ENCODE data around the gene DNER.

The DNER gene

DNA sequence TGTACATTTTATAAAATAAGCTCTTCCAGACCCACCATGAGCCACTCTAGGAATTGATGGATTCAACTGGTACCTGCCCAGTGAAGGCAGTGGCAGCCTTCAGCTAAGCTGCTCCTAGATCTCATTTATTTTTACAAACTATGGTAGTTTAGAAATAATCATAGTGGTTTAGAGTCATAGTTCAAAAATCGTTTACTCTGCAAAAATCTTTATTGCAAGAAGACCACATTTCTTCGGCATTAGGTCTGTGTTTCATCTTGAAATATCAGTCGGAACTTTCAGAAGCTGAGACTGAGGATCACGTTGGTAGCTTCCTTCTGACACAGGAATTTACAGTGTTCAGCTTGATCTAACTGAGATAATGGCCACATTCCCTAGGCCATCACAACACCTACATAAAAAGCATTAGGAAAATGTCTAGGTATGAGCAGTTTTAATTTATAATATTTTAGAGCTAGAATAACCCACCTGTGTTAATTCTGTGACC lies 237.0 kb downstream of the DNER start:
- no peak for DNase-seq

- DNase-seq, result no peak
Measured at GRCh38 chr2:229475778-229476177, 238.6 kb downstream of the DNER start.

DNA sequence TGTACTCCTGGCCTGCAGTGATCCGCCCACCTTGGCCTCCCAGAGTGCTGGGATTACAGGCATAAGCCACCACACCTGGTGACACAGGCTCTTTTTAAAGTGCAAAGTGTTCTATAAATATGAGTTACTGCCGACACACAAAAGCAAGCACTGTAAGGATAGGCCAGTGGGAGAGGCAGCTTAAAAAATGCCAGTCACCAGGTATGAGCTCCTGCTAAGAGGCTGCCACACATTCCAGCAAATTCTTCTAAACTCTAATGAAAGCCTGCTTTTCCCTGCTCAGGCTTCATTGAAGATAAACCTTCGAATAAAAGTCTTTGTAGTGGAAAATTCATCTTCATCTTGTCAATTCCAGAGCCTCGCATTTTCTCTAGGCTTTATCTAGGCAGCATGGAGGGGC lies 240.2 kb downstream of the DNER start:
- DNase-seq, result no peak

- DNase-seq, result no peak
Measured at GRCh38 chr2:229470781-229471180, 243.6 kb downstream of the DNER start.

- DNase-seq, result no peak
Measured at GRCh38 chr2:229467783-229468182, 246.6 kb downstream of the DNER start.

DNA sequence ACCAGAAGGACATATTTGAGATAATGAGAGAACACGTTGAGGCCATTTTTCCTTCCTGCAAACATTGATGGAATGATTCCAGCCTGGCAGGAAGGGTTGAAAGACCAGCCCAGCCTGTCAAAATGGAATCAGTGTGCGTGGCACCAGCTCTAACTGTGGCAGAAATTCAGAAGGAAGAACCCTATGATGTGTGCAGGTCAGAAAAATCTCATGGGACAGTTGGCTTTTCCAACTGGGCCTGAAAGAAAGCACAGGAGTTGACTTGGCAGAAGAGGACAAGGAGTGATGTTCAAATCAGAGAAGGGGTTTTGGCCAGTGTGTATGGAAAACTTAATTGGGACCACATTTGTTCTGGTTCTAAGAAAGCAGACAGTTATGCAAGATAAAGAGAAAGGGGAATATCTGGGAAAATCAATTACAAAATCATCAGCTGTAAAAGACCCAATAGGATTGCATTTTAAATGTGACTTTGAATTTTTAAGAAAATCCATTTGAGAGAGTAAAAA lies 250.5 kb downstream of the DNER start:
- DNase-seq, result no peak

GRCh38 chr2:229462112-229462511 lies 252.2 kb downstream of the DNER start:
- DNase-seq, result no peak

DNA sequence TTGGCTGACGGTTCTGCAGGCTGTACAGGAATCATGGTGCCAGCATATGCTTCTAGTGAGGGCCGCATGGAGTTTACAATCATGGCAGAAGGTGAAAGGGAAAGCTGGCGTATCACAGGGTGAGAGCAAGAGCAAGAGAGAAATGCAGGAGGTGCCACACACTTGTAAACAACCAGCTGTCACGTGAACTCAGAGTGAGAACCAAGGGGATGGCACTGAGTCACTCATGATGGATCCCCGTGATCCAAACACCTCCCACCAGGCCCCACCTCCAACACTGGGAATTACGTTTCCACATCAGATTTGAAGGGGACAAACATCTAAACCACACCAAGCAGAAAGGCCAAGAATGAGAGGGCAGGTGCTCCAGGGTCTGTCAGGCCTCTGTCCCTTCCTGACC lies 258.3 kb downstream of the DNER start:
- DNase-seq, result no peak

DNA sequence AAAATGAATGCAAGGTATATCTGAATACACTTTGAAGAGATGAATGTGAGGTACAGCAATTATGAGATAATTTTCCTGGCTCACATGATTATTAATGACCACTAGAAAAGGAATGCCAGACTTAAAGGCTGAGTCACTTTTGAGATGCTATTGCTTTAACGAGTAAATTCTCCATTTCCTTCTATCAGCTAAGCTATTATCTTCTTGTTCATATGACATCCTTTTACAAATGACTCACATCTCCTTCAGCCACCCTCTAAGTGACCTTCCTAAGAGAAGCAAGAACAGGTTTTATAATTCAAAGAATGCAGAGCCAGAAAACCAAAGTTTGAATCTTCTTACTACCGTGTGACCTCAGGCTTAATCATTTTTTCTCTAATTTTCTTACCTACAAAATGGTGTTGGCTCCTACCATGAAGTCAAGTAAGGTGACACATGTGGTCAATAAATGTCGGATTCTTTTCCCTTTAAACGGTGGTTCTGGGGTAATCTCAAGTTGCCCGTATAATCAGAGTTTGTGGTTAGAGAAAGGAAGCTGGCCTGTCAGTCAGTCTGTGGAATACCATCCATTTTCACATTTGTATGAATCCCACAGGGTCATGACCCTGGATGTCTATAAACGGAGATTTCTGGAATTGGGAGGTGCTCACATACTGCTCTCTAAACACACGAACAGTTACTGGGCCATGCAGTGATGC lies 259.3 kb downstream of the DNER start:
- no peak for DNase-seq

DNA sequence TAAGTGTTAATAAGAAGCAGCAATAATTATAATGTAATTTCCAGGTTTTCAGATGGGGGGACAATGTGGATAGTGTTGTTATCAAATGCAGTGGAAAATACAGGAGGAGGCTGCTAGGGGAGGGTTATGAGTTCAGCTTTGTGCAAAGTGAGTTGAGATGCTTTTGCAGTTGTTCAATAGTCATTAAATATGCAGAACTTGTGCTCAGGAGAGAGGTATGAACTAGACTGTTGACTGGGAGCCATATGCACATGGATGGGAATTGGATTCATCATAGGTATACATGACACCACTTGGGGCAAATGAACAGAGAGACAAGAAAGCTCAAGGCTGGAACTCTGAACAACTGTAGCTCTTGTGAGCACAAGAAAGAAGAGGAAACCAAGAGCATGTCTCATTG lies 261.1 kb downstream of the DNER start:
- DNase-seq, result no peak

DNA sequence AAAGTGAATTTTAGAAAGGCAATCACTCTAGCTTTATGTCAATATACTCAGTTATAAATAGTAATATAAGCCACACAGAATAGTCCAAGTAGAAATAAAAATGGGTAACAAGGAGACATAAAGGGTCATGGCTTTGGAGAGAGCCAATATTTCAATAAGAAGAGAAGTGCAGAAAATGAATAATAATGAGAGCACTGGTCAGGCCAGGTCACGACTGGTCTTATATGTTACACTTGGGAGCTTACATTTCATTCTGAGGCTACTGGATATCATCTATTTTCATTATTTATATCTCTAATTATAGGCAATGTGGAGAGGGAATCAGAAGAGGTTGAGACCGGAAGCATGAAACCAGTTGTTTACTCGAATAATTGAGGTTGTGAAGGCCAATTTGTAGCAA lies 262.5 kb downstream of the DNER start:
- DNase-seq, result no peak

DNA sequence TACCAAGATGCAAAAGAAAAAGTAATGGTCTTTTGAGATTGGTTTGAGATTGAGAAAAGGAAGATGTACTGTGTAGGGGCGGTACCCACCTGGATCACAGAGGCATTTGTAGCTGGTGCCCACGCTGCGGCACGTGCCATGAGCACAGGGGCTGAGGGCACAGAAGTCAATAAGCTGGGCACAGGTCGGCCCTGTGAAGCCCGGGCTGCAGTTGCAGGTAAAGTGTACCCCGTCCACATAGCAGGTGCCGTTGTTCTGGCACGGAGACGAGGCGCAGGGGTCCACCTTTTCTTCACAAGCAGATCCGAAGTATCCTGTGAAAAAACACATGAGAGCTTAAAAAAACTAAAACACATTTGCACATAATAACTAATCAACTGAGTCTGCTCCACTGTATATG lies 267.1 kb downstream of the DNER start:
- no peak for DNase-seq

- DNase-seq, result no peak
Measured at GRCh38 chr2:229446350-229446749, 268.0 kb downstream of the DNER start.

DNA sequence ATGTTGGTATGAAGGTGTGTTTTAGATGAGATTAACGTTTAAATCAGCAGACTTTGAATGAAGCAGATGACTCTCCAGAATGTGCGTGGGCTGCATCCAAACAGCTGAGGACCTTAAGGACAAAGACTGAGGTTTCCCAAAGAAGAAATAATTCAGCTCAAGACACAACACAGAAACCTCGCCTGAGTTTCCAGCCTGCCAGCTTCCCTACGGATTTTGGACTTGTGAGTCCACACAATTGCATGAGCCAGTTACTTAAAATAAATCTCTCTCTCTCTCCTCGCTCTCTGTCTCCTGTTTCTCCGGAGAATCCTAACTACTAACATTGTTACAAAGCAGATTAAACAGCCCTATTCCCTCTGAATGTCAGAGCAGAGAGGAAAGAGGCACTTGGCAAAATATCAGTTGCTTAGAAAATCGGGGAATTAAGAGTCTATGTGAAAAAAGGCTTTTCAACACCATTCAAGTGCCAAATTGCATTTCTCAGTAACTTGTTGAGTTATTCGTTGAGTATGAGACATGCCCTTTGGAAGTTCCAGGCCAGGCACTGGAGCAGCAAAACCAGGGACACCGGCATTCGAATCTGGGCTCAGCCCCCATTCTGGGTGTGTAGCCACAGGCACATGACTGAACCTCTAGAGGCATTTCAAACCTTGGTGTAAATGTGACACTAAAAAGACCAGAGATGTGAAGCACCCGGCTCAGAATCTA lies 268.7 kb downstream of the DNER start:
- DNase-seq, result no peak

DNA sequence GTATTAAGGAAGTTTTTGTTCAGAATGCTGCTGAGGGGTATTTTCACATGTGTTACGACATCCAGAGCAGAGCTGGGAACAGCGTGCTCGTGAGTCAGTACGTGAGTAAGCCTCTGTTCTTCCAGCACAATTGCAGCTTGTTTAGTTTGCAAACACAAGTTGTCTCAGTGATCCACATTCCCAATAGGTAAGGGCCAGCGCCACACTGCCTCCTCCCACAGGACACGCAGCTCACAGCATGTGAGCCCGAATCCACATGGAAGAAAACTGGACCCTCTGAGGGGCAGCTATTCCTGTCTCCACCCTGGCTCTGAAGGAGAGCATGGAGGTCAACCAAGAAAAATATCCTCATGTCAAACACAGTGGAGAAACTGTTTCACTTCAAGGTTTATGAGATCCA lies 269.3 kb downstream of the DNER start:
- DNase-seq, result no peak

DNA sequence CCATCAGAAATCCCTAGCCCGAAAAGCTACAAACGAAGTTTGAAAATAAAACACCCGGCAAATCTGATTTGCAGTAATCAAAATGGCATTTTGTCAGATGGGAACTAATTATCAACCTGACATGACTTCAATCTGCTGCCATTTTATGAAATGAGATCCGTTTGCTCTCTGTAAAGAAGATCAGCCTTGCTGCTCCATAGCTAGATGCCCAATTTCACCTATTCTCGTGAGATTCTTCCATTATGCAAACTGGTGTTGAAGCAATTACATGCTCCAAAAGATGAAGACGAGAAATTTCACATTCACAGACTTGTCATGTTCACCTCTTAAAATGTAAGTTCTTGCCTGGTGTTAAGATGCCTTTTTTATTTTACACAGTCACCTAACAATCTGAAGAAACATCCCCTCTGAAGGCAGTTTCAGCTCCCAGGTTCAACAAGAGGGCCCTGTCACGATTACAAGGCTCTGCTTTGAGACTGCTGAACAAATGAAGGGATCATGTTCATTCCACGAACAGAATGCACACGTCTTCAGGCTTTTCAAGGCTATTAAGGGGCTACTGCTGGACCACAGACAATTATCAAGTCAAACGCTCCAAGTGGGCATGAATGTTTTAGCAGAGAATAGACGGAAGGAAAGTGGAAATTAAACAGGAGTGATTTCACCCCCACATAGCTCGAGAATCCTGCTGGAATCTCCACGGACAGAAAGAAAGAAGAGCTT lies 270.6 kb downstream of the DNER start:
- no peak for DNase-seq

GRCh38 chr2:229443141-229443540 lies 271.2 kb downstream of the DNER start:
- no peak for DNase-seq

DNA sequence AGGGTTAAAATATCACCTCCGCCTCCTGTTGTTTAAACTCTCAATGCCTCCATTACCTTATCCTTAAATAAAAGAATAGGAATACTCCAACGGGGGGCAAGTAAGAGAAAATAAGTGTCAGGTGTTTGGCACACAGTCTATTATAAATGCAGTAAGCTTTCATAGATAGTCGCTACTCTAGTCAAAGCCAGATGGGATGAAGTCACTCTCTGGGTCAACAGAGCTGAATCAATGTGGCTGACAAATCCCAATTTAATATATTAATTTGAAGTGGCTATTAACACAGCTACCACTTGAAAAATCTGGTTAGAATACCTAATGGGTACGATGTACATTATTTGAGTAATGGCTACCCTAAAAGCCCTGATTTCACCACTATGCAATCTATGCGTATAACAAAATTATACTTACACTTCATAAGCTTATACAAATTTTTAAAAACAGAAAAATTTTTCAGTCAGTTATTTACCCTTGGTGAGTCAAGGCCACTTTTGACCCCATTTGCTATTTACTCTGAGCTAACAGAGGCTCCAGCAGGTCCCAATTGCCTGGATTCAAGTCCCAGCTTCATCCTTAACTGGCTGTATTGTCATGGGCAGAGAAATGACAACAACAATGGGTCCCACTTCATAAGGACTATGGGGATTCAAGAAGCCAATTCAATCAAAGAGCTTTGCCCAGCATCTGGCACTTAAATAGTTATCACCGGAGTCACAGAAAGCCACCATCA lies 275.8 kb downstream of the DNER start:
- DNase-seq, result no peak

DNA sequence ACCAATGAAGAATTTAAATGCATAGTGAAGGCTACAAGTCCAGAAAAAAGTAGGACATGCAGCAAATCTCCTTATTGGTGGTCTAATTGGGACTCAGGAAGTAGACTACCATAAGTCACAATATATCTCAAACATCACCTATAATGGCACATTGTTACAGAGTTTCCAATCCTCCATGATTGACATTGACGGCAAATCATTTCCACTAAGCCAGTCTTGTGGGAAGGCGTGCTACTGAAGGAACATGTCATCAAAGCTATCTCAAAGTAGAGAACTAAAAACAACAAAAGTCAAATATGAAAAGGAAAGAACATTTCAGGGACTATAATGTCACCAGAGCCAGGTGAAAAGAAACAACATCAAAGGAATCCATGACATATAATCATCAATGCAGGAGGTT lies 276.9 kb downstream of the DNER start:
- DNase-seq, result no peak

GRCh38 chr2:229434187-229434586 lies 280.2 kb downstream of the DNER start:
- no peak for DNase-seq

DNA sequence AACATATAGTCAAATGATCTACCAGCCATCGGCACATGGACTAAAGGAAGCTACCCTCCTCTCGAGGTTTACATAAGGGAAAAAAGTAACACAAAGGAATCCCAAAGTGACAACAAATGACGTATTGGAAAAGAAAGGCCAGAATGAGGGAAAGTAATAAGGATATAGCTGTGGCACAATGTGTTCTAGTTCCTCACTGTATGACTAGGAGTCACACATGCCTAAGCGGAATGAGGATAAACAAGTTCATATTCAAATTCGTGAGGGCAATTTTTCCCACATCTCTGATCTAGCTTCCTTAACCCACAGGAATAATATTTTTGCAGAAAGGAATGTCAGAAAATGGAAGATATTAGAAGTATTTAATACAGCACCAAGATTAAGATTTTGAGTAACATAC lies 281.0 kb downstream of the DNER start:
- DNase-seq, result no peak

DNA sequence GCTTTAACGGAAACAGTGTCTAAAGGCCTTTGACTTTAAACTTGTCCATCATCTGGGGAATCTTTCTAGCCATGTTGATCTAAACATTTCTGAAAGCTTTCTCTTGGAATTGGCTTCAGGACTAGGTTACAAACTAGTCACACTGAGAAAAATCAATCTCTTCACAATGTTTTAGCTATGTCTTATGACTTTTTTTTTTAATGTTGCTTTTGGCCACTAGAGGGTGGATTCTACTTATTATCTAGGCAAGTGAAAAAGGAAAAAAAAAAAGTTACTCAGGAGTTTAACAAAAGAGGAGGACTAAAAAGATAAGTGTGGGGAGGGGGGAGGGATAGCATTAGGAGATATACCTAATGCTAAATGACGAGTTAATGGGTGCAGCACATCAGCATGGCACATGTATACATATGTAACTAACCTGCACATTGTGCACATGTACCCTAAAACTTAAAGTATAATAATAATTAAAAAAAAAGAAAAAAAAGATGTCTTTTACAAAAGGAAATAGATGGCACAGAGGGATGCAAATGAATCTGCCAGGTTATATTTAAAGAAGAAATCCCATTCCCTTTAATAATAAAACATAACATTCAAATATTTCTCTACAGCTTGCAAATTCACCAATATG lies 282.9 kb downstream of the DNER start:
- no peak for DNase-seq

- DNase-seq, result no peak
Measured at GRCh38 chr2:229429589-229429988, 284.8 kb downstream of the DNER start.

Measured in CD4-positive, alpha-beta T cell treated with Interleukin-4 for 4 hours (primary cell).